GM18526 (cell line): ENCODE data around the gene FBXL2.

ENCODE experiments used
- POLR2A ChIP-seq: IDR thresholded peaks from 3 replicates; pipeline ENCODE4 v1.6.1; 2011; ENCODE audit not compliant: insufficient read length; ENCODE audit errors: extremely low read depth

Gene FBXL2

GRCh38 chr3:33277193-33277882, at the start of gene FBXL2:
Gene FBXL2 (plus strand): TSS chr3:33277442. CDS start chr3:33277513, 71 bp downstream.
- no peak for TF ChIP-seq POLR2A

GRCh38 chr3:33229066-33229465, 48.2 kb upstream of the FBXL2 start:
- TF ChIP-seq POLR2A, result no peak

GRCh38 chr3:33229947-33230346, 47.3 kb upstream of the FBXL2 start:
- no peak for TF ChIP-seq POLR2A

GRCh38 chr3:33231756-33232465, 45.3 kb upstream of the FBXL2 start:
- TF ChIP-seq POLR2A, result no peak

GRCh38 chr3:33233884-33234283, 43.4 kb upstream of the FBXL2 start:
- TF ChIP-seq POLR2A, result no peak

GRCh38 chr3:33236005-33236404, 41.2 kb upstream of the FBXL2 start:
- TF ChIP-seq POLR2A, result no peak

GRCh38 chr3:33237439-33237838, 39.8 kb upstream of the FBXL2 start:
- TF ChIP-seq POLR2A, result no peak

GRCh38 chr3:33238923-33239322, 38.3 kb upstream of the FBXL2 start:
- no peak for TF ChIP-seq POLR2A

- no peak for TF ChIP-seq POLR2A
These were observed 37.0 kb upstream of the FBXL2 start for GRCh38 chr3:33240261-33240660.

GRCh38 chr3:33246786-33247185, 30.5 kb upstream of the FBXL2 start:
- no peak for TF ChIP-seq POLR2A

- TF ChIP-seq POLR2A, result no peak
These were observed 26.5 kb upstream of the FBXL2 start for GRCh38 chr3:33250712-33251111.

GRCh38 chr3:33256249-33256648, 21.0 kb upstream of the FBXL2 start:
- no peak for TF ChIP-seq POLR2A

GRCh38 chr3:33260104-33260503, 17.1 kb upstream of the FBXL2 start:
- no peak for TF ChIP-seq POLR2A

GRCh38 chr3:33269385-33269784, 7.9 kb upstream of the FBXL2 start:
- no peak for TF ChIP-seq POLR2A

- no peak for TF ChIP-seq POLR2A
These were observed 5.9 kb upstream of the FBXL2 start for GRCh38 chr3:33271324-33271723.

GRCh38 chr3:33273628-33274027, 3.6 kb upstream of the FBXL2 start:
- no peak for TF ChIP-seq POLR2A

GRCh38 chr3:33278163-33278562, 921 bp downstream of the FBXL2 start:
- TF ChIP-seq POLR2A, result no peak
